ENCODE results near the gene NPEPL1.

NPEPL1 gene

DNA sequence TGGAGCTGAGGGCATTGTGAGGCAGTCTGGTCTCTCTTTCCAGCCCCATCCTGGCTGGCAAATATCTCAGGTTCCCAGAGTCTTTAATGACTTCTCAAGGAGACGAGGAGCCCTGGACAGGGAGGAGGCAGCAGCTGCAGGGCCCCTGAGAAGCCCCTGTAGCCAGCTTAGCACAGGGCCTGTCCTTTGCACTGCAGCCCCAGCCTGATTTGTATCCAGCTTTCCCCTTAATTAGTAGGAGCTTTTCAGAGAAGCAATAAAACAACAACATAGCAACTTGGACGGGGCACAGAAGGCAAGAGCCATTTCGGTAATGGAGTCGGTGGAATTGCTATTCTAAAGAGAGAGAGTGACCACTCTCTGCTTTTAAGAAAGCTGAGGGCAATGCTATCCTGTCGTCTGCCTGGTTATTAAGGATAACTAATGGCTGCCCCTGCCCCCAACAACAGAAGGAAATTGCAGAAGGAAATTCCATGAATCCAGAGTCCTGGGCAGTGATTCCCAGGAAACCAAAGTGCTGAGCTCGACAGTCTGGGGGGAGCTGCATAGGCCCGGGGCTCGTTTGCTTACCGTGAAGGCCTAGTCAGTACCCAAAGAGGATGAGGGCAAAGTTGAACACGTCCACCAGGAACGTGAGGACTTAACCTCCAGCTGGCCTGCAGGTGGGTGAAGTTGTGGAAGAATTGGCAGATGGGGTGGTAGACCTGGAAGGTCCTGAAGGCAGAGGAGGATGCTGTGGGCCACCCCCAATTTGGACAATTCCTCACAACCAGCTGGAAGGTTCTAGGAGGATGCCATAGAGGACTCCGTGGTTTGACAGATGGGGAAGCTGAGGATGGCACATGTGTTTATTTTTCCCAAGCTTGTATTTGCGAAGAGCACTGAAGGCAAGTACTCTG is 50.3 kb downstream of the NPEPL1 start:
- TF ChIP-seq, protein P1, sequence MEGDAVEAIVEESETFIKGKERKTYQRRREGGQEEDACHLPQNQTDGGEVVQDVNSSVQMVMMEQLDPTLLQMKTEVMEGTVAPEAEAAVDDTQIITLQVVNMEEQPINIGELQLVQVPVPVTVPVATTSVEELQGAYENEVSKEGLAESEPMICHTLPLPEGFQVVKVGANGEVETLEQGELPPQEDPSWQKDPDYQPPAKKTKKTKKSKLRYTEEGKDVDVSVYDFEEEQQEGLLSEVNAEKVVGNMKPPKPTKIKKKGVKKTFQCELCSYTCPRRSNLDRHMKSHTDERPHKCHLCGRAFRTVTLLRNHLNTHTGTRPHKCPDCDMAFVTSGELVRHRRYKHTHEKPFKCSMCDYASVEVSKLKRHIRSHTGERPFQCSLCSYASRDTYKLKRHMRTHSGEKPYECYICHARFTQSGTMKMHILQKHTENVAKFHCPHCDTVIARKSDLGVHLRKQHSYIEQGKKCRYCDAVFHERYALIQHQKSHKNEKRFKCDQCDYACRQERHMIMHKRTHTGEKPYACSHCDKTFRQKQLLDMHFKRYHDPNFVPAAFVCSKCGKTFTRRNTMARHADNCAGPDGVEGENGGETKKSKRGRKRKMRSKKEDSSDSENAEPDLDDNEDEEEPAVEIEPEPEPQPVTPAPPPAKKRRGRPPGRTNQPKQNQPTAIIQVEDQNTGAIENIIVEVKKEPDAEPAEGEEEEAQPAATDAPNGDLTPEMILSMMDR (conservative IDR thresholded peaks at IDR 0.05; ENCODE audit: control insufficient read depth, insufficient read depth, low read depth, low read length) = no peak
- no peak for DNase-seq (ENCODE audit: low read depth)

GRCh38 chr20:58743929-58744534 is 51.4 kb downstream of the NPEPL1 start:
- TF ChIP-seq, protein P1 (conservative IDR thresholded peaks at IDR 0.05; ENCODE audit: control insufficient read depth, insufficient read depth, low read depth, low read length) = no peak
- no peak for DNase-seq (ENCODE audit: low read depth)
- H3K4me3 ChIP-seq (ENCODE audit: control insufficient read depth, low read depth, low read length) = no peak overlapping the region

More for the DNA sequence above, 50.3 kb downstream of the NPEPL1 start:
- no peak overlapping the region for H3K4me3 ChIP-seq (ENCODE audit: control insufficient read depth, low read depth, low read length)

DNA sequence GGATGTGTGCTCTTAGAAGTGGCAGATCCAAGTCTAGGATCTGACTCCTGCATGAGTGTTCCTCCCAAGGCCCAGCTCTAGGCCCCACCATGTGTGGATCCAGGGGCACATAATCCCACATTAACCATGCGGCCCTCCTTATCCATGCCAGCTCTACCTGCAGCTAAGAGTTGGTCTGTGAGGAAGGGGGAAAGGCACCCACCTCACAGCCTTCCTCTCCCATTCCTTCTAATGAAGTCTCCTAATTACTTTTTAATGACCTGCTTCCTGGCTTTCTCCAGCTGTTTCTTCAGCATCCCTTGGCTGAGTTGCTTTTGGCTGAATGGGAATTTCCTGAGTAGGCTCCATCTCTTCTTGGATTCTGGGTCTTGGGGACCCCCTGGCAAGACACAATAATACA is 52.2 kb downstream of the NPEPL1 start:
- no peak for DNase-seq (ENCODE audit: low read depth)
- no peak overlapping the region for H3K4me3 ChIP-seq (ENCODE audit: control insufficient read depth, low read depth, low read length)
- TF ChIP-seq, protein P1 (conservative IDR thresholded peaks at IDR 0.05; ENCODE audit: control insufficient read depth, insufficient read depth, low read depth, low read length) = no peak

GRCh38 chr20:58745391-58745790 is 52.8 kb downstream of the NPEPL1 start:
- no peak for DNase-seq (ENCODE audit: low read depth)
- TF ChIP-seq, protein P1 (conservative IDR thresholded peaks at IDR 0.05; ENCODE audit: control insufficient read depth, insufficient read depth, low read depth, low read length) = no peak
- H3K4me3 ChIP-seq (ENCODE audit: control insufficient read depth, low read depth, low read length) = no peak overlapping the region

GRCh38 chr20:58746620-58747019 is 54.0 kb downstream of the NPEPL1 start:
- no peak overlapping the region for H3K4me3 ChIP-seq (ENCODE audit: control insufficient read depth, low read depth, low read length)
- TF ChIP-seq, protein P1 (conservative IDR thresholded peaks at IDR 0.05; ENCODE audit: control insufficient read depth, insufficient read depth, low read depth, low read length) = no peak
- DNase-seq (ENCODE audit: low read depth) = no peak

GRCh38 chr20:58747211-58747610 is 54.6 kb downstream of the NPEPL1 start:
- TF ChIP-seq, protein P1 (conservative IDR thresholded peaks at IDR 0.05; ENCODE audit: control insufficient read depth, insufficient read depth, low read depth, low read length) = no peak
- no peak overlapping the region for H3K4me3 ChIP-seq (ENCODE audit: control insufficient read depth, low read depth, low read length)
- no peak for DNase-seq (ENCODE audit: low read depth)

Data from fibroblast of mammary gland (primary cell).